NCI-H2081 treated with DMSO at 0.1 percent for 48 hours (cell line): ENCODE results near the gene PSMB7.

Source experiments
- DNase-seq: peaks from one replicate; lab custom pipeline; 2025; lab: John Stamatoyannopoulos, UW

PSMB7 gene

DNA sequence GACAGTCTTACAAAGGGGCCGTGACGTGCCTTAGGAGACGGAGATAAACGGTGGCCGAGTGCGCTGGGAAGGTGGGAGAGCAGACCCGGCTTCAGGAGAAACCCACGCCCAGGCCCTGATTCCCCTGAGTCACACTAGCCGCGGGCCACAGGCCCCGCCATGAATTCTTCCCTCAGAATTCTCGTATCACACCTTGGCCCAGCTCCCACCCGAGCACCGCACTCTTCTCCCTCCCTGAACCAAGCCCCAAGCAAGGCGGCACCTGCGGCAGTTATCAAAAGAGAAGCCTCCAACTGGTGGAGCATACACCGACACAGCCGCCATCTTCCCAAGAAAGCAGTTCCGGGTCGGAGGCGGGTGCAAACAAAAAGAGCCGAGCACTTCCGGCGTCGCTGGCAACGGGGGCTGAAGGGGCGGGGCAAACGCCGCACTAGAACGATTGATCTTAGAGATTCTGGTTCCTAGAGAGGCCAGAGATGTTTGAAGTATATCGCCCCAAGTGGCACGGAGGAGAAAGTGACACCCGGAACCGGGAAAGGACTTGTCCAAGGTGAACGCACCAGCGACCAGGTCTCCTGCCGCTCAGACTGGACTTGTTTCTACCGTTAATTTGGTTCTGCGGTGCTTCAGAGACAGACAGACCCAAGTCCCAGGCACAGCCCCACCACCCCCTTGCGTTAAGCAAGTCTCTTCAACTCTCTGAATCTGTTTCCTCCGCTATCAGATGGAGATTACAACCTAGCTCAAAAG is at the start of gene PSMB7:
PSMB7 (minus strand) TSS at position 341 of the 750 bp plus-strand sequence; CDS start at position 324, 17 bp downstream.
- DNase-seq: peak; percentile 93

DNA sequence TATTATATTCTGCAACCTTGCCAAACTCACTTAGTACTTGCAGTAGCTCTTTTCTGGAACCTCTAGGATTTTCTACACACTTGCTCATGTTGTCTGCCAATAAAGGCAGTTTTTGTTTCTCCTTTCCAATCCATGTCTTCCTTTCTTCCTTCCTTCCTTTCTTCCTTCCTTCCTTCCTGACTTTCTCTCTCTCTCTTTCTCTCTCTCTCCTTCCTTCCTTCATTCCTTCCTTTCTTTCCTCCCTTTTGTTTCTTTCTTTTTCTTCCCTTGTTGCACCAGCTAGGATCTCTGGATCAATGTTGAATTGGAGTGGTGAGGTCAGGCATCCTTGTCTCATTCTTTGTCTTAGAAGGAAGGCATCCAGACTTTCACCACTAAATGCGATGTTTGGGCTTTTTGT is 47.5 kb upstream of the PSMB7 start:
- no peak for DNase-seq

DNA sequence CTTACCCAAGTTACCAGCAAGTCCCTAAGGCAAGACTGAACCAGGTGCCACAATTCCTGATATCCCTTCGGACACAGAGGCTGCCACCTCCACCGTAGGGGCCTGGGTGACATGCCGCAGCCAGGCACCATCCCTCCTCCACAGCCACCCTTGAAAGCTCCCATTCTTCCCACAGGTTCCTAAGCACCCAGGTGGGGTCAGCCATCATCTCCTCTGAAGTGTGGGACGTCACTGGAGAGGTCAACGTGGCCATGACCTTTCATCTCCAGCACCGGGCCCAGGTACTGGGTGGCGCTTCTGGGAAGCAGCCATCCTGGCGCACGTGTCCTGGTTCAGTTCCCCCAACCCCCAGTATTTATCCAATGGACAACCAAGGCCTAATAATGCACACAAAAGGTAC is 43.2 kb upstream of the PSMB7 start:
- no peak for DNase-seq

DNA sequence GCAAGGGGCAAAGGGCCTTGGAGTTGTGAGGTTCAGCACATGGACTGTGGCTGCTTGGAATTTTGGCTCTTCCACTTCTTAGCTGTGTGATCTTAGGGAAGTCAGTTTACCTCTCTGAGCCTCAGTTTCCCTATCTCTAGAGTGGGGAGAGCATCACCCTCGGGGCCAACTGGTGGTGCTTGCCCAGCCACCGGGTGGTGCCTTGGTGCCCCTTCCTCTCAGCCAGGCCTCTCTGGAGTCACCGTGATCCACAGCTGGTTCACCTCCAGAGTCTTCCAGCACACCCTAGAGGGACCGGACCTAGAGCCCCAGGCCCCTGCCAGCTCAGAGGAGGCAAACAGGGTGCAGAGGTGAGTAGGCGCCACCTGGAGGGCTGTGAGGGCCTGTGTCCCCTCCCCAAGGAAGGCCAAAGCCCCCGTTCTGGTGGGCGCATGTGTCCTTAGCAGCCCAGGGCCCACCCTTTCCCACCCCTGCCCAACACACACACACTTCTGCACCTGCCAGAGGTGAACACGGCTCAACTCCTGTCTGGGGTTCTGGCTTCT is 42.7 kb upstream of the PSMB7 start:
- no peak for DNase-seq

DNA sequence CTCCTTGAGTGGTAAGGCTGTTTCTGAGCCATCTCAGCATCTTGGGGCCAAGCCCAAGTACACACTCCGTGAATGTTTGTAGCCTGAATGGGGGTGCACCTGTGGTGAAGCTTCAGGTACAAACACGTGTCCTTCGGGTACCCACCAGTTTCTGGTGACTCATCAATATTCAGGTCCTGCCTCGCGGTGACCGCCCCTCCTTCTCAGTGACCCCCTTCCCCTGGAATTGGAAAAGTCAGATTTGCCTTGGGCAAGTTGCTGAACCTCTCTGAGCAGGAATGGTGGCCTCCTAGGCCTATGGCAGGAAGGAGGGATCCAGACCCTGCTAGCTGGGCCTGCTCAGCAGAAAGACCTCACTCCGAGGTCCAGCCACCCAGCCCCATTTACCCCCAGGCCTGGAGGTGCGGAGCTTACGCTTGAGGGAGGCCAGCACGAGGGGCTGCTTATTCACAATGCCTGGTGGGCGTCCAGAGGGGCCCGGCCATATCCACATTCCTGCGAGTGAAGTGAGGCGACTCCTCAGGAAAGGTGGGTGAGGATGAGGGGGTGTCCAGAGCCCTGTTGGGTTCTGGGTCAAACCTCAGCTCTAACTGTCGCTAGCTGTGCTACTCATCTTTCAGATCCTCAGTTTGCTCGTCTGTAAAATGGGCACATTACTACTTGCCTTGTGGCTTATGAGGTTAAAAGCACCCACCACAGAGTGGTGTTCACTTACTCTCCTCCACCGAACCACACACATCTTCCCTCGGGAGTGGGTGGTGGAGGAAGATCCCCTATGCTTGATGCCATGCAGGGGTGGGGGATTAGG is 42.0 kb upstream of the PSMB7 start:
- DNase-seq: no peak

DNA sequence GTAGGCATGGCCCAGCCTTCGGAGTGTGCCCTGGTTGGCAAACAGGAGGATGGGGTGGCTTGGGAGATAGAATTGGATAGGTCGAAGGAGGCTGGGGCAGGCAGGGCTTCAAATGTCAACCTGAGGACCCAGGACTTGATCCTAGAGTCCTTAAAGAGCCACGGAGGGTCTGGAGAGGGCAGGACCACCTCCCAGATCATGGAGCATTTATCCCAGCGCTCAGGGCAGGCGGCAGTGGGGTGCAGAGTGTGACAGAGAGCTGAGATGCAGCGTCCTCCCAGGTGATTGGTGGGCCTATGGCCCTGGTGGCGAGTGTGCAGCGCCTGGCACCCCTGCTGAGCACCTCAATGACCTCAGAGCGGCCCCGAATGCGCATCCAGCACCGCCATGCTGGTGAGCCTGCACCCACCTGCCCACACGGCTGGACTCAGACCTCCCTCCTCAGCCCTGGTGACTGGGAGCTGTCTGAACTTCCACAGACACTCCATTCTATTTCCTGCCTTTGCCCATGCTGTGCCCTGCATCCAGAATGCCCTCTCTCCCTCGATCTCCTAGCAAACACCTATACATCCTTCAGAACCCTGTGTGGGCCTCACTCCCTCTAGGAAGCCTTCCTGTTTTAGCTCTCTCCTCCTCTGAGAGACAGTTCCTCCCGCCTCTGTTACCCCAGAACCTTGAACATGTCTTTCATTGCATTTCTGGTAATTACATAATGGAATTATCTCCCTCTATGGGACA is 41.3 kb upstream of the PSMB7 start:
- DNase-seq: no peak

DNA sequence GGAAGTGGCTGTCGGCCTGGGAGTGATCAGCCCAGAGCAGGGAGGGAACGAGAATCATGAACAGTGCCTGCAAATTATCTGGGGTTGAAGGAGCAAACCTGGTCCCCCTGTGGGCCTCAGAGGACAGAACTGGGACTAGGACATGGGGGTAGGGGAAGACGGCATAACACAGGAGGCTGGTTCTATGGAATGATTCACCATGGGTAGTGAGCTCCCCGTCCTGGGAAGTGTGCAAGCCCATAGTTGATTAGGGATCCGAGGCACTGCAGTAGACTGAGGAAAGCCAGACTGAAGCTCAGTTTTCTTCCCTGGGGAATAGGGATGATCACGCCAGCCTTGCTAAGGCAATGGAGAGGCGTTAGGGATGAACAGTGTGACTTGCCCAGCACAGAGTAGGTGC is 40.6 kb upstream of the PSMB7 start:
- no peak for DNase-seq

DNA sequence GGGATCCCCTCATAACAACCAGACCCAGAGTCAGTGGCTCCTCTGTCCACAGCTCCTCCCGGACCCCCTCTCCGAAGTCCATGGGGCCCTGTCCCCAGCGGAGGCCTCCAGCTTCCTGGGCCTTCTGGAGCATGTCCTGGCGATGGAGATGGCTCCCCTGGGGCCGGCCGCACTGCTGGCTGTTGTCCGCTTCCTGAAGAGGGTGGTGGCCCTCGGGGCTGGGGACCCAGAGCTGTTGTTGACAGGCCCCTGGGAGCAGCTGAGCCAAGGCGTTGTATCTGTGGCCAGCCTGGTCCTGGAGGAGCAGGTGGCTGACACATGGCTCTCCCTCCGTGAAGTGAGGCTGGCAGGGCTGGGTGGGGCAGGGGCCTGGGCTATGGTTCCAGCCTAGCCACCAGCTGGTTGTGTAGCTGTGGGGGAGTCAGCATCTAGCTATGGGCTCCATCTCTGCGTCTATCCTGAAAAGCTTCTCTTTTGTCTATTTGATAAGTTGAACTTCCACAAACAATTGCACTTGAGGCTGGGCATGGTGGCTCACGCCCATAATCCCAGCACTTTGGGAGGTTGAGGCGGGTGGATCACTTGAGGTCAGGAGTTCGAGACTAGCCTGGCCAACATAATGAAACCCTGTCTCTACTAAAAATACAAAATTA is 39.7 kb upstream of the PSMB7 start:
- no peak for DNase-seq

DNA sequence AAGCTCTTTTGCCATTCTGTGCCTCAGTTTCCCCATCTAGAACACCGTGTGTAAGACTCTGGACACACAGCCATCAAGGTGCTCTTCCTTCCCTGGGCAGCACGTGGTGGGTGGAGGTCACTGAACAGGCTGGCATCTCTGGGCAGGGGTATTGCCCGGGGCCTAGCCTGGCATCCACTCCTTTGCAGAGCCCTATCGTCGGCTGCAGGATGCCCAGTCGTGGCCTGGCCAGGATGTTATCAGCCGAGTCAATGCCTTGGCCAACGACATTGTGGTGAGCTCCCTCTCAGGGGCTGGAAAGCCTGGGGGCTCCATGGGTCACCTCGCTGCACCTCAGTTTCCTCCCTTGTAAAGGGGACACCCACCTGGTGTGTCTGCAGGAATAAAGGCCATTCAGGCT is 39.1 kb upstream of the PSMB7 start:
- DNase-seq: no peak

DNA sequence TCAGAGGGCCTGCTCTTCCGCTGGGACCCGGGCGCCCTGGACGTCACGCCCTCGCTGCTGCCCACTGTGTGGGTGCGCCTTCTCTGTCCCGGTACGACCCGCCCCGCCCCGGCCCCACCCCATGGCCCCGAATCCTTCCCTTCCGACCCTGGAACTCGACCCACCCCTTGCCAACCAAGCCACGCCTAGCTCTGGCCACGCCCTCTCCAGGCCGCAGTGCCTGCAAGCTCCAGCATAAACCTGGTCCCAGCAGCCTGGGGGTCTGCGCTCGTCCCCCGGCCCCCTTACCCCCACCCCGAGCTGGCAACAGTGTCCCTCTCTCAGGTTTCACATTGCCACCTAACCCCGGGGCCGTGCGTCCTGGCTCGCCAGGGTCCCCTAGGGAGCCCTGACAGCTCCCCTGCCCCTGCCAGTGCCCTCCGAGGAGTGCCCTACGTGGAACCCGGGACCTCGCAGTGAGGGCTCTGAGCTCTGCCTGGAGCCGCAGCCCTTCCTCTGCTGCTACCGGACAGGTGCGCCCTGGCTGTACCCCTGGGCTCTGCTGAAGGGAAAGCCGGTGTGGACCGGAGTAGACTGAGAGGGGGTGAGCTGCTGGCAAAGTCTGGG is 38.4 kb upstream of the PSMB7 start:
- no peak for DNase-seq

DNA sequence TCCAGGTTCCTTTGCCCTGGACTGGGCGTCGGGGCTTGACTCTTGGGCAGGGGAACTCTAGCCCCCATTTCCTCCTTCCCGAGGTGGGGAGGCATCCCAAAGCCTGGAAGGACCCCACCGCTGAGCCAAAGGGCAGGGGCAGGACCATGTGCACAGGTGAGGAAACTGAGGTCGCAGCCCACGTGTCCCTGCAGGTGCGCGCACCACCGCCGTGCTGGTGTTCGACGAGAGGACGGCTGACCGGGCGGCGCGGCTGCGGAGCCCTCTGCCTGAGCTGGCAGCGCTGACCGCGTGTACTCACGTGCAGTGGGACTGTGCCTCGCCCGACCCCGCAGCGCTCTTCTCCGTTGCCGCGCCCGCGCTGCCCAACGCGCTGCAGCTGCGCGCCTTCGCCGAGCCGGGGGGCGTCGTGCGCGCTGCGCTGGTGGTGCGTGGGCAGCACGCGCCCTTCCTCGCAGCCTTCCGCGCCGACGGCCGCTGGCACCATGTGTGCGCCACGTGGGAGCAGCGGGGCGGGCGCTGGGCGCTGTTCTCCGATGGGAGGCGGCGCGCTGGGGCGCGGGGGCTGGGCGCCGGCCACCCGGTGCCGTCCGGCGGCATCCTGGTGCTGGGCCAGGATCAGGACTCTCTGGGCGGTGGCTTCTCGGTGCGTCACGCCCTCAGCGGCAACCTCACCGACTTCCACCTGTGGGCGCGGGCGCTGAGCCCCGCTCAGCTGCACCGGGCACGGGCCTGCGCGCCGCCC is 37.8 kb upstream of the PSMB7 start:
- DNase-seq: no peak

DNA sequence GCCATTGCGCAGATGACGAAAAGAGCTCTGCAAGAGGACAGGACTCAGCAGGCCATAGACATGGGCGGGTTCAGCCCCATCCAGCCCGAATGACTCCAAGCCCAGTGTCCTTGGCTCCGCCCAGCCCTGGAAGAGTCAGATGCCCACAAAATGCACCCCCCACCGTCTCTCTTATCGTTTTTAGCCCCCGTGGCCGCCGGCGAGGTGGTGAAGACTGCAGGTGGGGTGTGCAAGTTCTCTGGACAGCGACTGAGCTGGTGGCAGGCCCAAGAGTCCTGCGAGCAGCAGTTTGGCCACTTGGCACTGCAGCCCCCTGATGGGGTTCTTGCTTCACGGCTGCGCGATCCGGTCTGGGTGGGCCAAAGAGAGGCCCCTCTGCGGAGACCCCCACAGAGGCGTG is 37.1 kb upstream of the PSMB7 start:
- DNase-seq: no peak

DNA sequence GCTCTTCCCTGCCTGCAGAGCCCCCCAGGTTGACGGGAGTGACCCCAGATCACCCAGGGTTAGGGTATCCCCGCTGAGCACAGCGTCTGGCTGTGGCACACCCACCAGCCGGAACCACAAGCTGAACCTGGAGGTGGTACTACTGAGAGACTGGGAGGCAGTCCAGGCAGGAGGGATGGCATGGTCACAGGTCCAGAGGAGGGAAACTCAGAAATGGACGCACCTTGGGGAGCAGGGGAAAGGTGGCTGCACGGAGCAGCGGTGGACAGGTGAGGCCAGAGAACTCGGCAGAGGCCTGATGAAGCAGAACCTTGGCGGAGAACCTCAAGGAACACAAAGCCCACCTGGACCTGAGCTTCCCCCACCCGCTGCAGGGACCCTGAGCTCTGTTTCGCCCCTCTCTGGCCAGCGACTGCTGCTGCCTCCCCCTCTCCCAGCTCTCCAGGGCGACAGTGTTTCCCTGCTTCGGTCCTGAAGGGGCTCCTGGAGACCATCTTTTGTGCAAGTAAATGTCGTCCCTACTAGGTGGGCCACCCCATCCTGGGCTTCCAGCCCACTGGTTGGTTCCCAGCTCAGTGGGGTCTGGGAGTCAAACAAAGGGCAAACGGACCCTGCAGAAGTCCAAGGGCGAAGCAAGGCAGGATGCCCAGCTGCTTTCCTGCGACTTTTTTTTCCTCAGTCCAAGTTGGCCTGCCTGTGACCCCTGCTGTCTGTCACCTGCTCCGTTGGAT is 35.9 kb upstream of the PSMB7 start:
- DNase-seq: no peak

DNA sequence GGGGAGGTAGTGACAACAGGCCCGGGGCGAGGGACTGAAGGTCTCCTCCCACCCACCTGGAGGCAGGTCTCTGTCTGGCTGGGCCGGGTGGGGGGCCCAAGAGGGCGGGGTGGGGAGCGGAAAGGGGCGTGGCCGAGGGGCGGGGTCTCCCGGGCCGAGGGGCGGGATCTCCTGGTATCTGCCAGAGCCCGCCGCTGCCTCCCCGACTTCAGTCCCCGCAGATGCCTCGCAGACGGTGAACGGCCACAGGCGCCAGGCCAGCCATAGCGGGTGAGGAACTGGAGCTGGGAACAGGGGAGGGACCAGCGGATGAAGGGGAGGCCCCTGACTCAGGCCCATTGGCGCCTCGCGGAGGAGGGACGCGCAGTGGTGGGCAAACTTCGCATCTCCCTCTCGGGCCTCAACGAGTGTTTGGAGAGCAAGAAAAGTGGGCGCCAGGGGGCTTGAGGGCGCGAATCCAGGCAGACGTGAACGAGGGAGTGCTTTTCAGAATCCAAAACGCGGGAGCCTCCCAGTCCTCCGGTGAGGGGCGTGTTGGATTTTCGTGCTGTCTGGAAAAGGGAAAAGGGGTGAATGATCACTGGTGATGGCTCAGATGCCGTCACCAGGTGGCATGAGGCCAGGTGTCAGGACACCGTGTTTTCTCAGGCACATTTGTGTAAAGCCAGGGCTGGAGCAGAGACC is 35.1 kb upstream of the PSMB7 start, which contains the start of gene ADGRD2:
ADGRD2 (plus strand) TSS at position 211 of the 684 bp plus-strand sequence. CDS start 1,216 bp downstream, outside the sequence.
- DNase-seq: no peak

DNA sequence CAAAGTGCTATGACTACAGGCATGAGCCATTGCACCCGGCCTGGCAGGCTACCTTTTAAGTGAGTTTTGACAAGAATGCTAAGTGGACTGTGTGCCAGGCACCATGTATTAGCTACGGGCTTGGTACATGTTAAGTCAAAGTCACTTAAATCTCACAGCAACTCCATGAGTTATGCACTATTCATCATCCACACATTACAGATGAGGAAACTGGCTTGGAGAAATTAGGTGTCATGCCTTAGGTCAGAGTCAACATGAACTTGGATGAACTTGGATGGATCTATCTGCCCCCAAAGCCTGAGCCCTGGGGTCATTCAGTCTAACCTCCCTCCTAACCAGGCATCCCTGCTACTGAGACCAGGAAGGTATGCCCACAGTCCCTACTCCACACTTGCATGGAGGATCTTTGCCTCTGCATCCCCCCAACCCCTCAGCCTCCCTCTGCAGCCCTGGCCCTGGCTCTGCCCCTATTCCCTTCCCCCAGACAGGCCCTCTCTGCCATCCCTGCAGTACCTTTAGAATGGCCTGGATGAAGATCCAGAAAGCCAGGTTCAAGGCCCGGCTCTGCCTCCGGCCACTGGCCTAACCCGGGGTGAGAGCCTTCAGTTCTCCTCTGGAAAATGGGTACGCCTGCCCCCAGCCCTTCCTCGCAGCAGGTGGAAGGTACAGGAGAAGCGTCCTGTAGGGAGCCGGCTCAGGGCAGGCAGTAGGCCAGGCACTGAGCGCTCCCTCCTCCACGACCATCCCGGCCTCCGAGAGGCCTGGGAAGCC is 34.3 kb upstream of the PSMB7 start:
- no peak for DNase-seq

DNA sequence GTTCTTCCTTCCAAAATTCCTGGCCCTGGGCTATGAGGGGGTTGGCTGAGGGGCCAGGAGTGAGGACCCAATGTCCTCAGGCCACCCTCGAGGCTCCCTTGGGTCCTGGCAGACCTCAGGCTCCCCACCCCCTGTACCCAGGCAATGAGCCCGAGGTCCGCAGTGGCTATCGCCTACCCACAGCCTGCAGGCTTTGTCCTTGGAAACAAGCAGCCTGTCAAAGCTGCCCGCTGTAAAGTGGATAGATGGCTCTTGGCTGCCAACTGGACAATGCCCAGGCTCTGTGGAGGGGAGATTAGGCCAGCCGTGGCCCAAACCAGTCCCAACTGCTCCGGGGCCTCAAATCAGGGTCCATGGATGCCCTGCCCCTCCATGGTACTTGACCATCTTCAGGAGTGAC is 32.8 kb upstream of the PSMB7 start:
- no peak for DNase-seq

DNA sequence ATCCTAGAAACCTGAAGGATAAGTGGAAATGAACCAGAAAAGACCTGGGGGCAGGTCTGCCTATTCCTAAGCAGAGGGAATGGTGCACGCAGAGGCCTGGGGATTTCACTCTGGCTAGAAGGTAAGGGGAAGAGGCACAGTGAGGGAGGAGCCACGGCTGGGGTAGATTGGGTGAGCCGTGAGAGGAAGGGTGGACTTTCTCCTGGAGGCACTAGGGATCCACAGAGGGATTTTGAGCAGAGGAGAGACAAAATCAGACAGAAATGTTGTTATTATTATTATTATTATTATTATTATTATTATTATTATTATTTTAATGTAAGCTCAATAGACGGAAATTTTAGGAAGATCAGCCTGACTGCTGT is 32.0 kb upstream of the PSMB7 start:
- no peak for DNase-seq

DNA sequence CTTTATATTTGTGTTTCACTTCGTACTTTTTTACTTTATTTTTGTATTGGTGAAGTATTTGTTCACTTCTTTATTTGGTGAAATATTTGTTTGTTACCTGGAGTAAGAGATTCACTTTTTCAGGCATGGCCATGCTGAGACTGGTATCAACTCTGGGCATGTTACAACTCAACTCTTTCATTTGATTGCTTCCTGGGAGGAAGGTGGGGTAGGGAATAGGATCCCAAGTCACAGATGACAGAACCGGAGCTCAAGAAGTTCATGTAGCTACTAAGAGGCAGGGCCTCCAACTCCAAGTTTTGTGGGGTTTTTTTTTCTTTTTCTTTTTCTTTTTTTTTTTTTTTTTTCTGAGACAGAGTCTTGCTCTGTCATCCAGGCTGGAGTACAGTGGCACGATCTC is 28.9 kb upstream of the PSMB7 start:
- no peak for DNase-seq

DNA sequence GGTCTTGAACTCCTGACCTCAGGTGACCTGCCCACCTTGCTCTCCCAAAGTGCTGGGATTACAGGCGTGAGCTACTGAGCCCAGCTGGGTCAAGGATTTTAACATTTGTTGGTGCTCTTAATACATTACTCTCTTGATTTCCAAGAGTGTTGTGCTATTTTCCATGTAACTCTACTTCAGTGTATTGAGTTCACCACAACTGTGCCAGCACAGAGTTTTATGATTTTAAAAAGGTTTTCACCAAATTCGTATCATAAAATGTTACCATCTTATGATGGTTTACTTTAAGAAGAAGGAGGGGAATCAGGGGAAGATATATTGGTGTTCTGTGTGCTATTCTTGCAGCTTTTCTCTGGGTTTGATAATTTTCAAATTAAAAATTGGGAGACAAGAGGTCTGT is 28.4 kb upstream of the PSMB7 start:
- DNase-seq: no peak
